Inflammatory macrophage (primary cell): ENCODE results near the gene CCL4.
"Not testable (repeated sequence)": the region's sequence is repeated elsewhere in the genome, so short reads cannot be mapped to it uniquely, and the experiment has no call there.

Experiments used
- DNase-seq, 2 donors: peaks; one replicate each; pipeline ENCODE4 v3.0.0-alpha.2; 2020 to 2022
- total RNA-seq, 18 experiments: gene quantifications; one replicate each; lab custom pipeline; 2026; ENCODE audit warnings: mixed read lengths in 6 of 18, inconsistent platforms in 2 of 18; lab: John Stamatoyannopoulos, UW

Gene CCL4
- total RNA-seq, result 3.0 to 12,059 (median 173) reads per million in 18 experiments

DNA sequence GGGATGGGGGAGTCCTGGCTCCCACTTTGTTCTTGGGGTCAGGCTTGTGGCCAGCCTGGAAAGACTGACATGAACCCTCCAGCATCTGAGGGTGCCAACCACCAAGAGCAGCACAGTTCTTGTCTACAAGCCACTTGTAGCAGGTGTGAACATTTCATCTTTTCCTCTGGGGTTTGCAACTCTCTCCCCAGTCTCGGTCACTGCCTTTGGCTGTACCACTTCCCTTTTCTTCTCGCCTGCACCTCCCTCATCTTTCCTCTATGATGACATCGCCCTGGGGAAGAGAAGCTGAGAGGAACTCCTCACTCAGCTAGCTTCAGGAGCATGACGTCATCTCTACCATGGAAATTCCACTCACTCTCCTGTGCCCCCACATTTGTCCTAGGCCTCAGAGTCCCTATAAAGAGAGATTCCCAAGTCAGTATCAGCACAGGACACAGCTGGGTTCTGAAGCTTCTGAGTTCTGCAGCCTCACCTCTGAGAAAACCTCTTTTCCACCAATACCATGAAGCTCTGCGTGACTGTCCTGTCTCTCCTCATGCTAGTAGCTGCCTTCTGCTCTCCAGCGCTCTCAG lies at the start of gene CCL4:
Gene CCL4, plus strand, starts transcription at position 427 of the 575 bp plus-strand sequence. Its CDS starts 79 bp downstream, at position 506.
- peak; percentile 64 to 67 for DNase-seq

DNA sequence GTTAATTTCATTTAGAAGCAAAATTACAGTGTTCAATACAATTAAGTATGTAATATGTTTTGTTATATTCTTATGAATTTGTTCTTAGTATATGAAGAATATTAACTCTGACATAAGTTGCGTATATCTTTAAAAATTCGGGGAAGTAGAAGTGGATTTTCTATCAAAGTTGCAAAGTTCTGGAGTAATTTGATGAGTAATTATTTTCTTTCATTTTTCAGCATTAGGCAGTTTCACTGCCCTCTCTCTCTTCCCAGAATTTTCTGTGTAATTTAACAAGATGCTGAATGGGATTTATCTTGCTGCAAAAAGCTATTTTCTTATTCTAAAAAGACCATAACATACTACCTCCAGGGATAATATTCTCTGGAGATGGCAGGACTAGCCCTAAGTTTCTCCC lies 48.5 kb upstream of the CCL4 start:
- DNase-seq, result no peak

DNA sequence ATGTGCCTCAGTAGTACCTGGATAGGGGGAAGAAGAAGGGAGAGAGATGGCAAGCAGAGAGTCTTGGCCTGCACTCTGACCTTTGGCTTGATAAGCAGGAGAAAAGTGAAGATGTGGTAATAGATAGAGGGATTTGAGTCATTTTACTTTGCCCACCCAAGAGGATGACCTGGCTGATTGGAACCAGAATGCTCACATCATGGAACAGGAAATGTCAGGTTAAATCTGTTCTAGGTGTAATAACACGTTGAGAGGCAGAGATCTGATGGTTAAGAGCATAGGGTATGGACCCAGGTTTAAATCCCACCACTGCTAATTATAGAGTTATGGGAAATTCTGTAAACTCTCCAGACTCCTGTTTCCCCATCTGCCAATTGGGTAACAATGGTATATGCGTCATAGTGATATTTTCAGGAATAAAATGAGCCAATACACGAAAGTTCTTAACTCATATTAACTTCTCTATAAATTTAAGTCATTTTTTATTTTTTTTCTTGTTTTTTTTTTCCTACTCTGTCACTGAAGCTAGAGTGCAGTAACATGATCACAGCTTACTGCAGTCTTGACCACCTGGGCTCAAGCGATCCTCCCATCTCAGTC lies 47.6 kb upstream of the CCL4 start:
- DNase-seq, result peak; percentile 64 to 88

DNA sequence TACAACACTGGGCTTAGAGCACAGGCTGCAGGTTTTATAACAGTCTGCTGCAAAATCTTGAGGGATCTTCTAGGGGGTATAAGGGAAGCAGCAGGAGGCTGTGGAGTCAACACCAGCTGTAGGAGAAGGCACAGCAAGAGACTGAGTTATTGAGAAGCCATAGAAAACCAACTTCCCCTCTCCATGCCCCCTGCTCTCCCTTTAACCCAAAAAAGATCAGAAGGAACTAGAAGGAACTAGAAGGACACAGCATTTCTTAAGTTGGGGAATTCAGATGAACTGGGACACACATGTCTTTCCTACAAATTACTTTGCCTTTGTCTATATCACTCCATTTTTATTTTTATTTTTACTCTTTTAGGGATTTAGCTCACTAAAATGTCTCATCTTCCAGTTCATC lies 45.7 kb upstream of the CCL4 start:
- peak; percentile 49 to 55 for DNase-seq

- DNase-seq, result peak; percentile 37 to 51
Observed at GRCh38 chr17:36059406-36059805, 44.2 kb upstream of the CCL4 start.

GRCh38 chr17:36060816-36061215 lies 42.8 kb upstream of the CCL4 start:
- DNase-seq, result peak in 1 of 2 donors; percentile 30

DNA sequence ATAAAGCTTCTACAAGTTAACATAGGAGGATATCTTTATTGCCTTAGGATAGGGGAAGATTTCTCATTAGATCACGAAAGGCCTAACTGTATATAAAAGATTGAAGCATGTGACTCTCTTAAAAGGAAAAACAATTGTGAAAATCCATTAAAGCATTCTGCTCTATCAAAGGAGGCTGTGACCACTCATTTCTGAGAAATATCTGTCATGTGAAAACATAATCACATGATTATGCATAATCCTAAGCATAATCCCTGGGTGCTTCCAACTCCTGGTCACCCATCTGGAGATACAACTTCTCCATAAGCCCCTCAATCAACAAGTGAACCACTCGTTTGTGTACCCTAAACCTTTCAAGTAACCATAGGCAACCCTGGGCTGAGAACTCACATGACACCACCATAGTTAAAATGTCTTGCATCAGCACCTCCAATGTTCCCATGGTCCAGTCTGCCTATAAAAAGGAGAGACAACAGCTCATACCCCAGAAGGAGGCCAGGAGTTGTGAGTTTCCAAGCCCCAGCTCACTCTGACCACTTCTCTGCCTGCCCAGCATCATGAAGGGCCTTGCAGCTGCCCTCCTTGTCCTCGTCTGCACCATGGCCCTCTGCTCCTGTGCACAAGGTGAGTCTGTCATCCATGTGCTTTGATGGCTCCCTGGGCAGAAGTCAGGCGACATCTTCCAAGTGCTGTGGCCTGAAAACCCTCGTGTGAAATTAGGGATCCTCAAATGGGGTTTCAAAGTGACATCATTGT lies 39.7 kb upstream of the CCL4 start, which contains the start of gene CCL18:
Gene CCL18, plus strand, starts transcription at position 487 of the 756 bp plus-strand sequence. Its CDS starts 71 bp downstream, at position 558.
- DNase-seq, result peak in 1 of 2 donors; percentile 42

GRCh38 chr17:36066365-36066985 lies 37.2 kb upstream of the CCL4 start:
- DNase-seq, result peak; percentile 26 to 39

DNA sequence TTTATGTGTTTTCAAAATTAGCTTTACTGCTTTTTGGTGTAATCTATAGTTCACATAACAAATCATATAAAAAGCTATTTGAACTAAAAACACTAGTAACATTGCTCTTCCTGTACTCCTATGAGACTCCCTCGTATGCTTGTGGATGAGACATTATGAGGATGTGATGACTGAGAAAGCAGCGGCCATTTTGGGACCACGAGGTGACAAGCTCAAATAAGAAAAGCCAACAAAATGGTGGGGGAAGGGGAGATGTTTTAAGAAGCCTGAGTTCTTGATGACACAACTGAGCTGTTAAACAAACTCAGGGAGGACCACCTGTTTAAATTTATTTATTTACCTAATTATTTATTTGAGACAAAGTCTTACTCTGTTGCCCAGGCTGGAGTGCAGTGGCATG lies 35.1 kb upstream of the CCL4 start:
- DNase-seq, result no peak

- DNase-seq, result no peak
Observed at GRCh38 chr17:36069136-36069535, 34.5 kb upstream of the CCL4 start.

GRCh38 chr17:36070427-36070826 lies 33.2 kb upstream of the CCL4 start:
- DNase-seq, result no peak

GRCh38 chr17:36071751-36072150 lies 31.9 kb upstream of the CCL4 start:
- no peak for DNase-seq

GRCh38 chr17:36072431-36073121 lies 31.1 kb upstream of the CCL4 start:
- peak; percentile 81 to 85 for DNase-seq

GRCh38 chr17:36074365-36074764 lies 29.3 kb upstream of the CCL4 start:
- DNase-seq, result no peak

DNA sequence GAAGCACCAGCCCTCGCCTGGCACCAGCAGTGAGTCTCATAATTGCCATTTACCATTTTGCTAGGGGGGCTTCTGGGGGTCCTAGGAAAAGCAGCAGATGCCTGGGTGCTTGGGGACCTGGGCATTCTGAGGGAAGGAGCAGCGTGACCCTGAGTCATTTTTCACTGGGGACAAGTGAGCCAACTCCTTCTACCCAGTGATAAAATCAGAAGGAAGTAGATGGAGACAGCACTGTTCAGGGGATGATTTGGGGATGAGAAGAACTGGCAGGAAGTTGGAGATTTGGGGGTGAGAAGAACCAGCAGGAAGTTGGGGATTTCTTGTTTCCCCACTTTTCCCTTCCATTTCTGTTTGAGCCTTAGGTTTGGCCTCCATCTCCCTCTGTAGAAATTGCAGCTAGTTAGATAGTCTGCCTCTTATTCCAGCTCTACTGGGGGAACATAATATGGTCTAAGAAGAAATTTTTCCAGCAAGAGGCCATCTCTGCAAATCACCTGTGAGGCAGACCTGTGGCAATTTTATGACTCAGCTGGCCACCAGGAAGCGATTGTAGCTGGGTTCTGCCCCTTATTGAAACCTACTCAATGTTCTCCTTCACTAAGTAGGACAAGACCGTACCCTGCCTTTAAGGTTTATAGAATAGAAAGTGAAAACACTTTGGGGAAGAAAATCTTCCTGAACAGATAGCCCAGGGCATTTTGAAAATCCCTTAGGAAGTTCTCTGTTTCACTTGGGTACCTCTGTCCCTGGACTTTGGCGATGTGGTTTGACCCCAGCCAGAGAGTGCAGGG lies 21.8 kb upstream of the CCL4 start:
- DNase-seq, result peak; percentile 40 to 49

DNA sequence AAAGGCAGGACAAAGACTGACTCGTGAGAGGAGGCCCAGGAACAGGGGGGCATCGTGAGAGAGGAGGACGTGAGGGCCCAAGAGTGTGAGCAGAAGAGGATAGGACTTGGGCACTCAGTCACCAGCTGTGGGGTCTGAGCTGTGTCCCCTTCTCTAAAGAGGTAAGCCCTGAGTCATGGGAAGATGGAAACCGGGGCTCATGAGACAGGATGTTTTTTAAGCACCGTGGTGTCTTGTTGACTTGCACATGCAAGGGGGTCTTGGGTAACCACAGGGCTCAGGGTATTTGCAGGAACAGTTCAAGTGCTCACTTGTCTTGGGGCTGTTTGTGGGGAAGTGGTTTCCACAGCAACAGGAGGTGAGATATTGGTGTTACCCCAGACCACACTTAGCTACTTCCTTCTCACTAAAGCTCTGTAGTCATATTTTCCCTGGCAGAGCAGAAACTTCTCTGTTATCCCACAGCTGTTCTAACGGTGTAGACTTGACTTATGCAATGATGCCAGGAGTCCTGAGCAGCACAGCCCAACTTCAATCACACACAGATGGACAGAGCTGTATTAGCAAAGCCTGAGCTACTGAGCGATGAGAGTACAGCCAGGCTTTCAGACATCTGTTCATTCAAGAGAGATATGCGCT lies 21.0 kb upstream of the CCL4 start:
- peak; percentile 84 to 90 for DNase-seq

GRCh38 chr17:36083691-36084090 lies 19.9 kb upstream of the CCL4 start:
- DNase-seq, result peak in 1 of 2 donors; percentile 70

DNA sequence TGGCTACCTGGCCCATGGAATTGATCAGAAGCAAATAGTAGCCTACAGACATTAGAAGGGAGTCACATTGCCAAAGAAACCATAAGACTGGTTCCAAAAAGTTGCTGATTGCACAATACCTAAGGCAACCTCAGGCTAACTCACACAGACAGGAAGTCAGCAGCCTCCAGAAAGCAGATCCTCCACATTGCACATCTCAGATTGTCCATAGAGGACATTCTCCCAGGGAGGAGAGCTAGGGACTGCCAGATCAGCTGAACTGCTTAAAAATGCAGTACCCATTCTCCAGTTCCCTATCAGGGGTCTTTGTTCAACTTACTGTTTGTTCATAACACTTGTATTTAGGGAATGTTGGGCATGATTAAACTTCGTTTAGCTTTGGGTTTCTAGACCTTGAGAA lies 17.9 kb upstream of the CCL4 start:
- peak; percentile 89 for DNase-seq

DNA sequence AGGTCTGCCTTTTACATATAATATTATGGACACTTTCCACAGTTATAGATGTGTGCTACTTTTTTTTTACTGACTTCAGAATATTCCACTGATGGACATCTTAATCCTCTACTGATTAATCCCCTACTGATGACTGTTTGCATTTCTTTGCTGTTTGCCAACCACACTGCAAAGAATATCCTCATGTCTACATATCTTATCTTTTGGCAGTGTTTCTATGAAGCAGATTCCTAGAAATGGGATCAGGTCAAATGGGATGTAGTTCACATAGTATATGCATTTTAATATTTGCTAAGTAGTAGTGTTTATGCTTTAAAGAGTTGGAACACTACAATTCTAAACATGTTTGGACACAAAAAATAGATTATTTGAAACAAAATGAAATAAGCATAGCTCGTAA lies 16.8 kb upstream of the CCL4 start:
- no peak for DNase-seq

- DNase-seq, result not testable (repeated sequence)
Observed at GRCh38 chr17:36087471-36087870, 16.2 kb upstream of the CCL4 start.
